GM18507 (cell line): ENCODE data around the gene NUP214.

ENCODE experiments used
- DNase-seq: peaks from one replicate; pipeline ENCODE4 v3.0.0; 2011; ENCODE audit warnings: low read depth; ENCODE audit not compliant: insufficient read length; ENCODE audit errors: extremely low spot score
- FAIRE-seq: peaks from 2 replicates; lab custom pipeline; 2011; peaks lifted over from hg19 to GRCh38; lab: Jason Lieb, UNC

Gene NUP214

DNA sequence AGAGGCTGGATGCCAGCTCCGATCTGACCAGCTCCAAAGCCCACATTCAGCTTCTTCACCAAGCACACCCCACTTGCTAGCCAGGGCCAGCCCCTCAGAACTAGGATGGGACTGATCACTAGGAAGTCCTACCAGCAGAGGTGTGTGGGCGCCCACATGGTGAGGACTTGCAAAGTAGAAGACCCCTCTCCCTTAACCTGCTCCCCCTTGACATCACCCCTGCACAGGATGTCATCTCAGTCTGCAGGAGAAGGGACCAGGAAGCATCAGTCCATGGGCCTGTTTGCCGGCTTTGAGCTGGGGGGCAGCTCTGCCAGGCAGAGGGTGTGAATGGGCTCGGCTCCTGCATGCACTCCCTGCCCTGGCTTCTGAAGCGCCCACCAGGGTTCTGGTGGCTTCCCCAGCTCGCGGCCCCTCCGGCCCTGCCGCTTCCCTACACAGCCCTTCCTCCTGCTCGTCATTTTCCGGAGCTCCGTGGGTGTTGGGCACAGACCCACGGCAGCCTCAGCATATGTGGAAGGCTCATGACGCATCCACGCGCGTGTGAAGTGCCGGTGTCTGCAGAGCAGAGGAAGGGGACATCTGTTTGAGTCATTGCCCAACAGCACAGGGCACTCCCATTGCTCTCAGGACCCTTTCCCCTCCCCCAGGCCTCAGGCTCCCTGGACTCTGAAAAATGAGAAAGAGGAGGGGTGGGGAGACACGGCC is 154.6 kb downstream of the NUP214 start:
- DNase-seq (no peak), FAIRE-seq (no peak)

DNA sequence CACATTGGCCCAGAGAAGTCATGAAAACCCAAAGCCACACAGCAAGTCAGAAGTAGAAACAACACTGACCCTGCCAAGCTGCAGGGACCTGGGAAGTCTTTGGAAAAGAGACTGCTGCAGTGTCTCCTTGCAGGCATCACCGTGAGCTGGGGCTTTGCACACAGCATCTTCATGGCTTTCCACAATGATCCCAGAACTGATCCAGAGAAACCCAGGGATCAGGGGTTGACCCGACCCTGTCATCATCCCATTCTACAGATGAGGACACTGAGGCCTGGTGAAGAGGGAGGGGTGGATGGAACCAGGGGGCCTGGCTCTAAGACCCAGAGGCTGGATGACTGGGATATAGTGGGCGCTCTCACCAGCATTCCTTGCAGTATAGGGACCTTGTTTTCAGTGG is 155.3 kb downstream of the NUP214 start:
- DNase-seq (no peak), FAIRE-seq (no peak)

DNA sequence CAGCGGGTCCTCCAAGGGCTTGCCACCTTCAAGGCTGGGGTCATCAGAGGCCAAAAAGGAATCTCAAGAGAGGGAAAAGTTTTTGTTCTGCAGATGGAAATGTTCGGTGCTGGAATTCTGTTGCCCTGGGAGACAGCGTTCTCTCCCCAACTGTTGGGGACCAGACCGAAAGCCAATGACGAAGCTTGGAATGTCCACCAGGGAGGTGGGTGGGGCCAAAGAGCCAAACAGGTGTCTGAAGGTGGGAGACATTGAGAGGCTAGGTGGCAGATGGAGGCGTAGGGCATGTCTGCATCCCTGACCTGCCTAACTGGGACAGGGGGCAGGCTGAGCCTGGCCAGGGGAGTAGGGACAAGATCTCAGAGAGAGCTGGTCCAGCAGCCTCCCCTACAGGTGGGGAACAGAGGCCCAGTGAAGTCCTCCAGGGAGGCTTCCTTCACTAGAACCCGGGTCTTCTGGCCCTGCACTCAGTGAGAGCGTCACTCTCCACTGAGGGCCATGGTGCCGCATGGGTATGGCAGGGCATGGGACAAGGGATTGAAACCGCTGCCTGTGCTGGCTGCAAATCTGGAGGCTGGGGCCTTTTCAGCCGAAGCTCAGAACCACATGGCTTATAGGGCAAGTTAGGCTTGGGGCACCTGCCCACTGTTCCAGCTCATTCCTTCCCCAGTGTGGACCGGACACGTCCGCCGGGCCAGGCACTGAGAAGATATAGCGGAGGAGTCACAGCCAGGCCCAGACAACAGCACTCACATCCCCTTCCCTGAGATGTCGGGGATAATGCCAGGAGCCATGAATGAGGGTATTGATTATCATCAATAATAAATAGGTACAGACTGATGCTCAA is 156.0 kb downstream of the NUP214 start:
- DNase-seq (no peak), FAIRE-seq (no peak)

DNA sequence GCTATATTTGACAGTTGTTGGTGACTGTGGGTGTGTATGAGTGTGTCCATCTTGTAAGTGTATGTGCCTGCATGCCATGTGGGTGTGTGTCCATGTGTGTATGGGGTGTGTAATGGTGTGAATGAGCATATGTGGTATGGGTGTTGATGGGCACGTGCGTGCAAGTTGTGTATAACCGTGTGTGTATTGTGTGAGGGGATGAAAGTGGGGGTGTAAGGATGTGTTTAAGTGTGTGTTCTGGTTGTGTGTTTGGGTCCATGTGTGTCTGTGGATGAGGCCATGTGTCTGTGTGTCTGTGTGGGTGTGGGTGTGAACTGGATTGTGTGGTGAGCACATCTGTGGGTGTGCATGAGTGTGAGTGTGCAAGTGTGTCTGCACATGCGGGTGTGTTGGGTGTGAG is 156.8 kb downstream of the NUP214 start:
- DNase-seq (no peak), FAIRE-seq (no peak)

- FAIRE-seq (no peak), DNase-seq (no peak)
These were observed 157.5 kb downstream of the NUP214 start for GRCh38 chr9:131282688-131283422.
